Gastrocnemius medialis (tissue), 4 donors: Measurements from ENCODE around the gene UQCR11. TPM values are rescaled to one million over a fixed set of nuclear protein-coding genes. Genes with fewer than 3 reads are reported as not detected.

ENCODE experiments used
- ATAC-seq, 2 donors: fragments of 150-250 bp; one replicate each; pipeline ENCODE4 v1.9.1; 2016
- DNase-seq, 2 donors: peaks; one replicate each; pipeline ENCODE4 v3.0.0-alpha.2; 2019
- H3K27ac ChIP-seq, 4 donors: fragments of 200-600 bp; sonication (generic); 1 replicate in 1 of 4; 2 replicates in 3 of 4; pipeline ENCODE4 v1.5.1; 2016 to 2018; ENCODE audit warnings: mild to moderate bottlenecking in 2 of 4, moderate library complexity in 1 of 4
- H3K27me3 ChIP-seq, 3 donors: fragments of 200-600 bp; sonication (generic) in 2 of 3; 1 replicate in 1 of 3; 2 replicates in 2 of 3; pipeline versions ENCODE4 v1.5.1 to v1.6.0; 2016 to 2019; ENCODE audit warnings: mild to moderate bottlenecking in 1 of 3, moderate library complexity in 1 of 3
- H3K36me3 ChIP-seq, 2 donors: fragments of 200-600 bp; sonication (generic) in 1 of 2; one replicate each; pipeline ENCODE4 v1.5.1; 2017 to 2018
- H3K4me1 ChIP-seq, 2 donors: fragments of 200-600 bp; sonication (generic) in 1 of 2; one replicate each; pipeline ENCODE4 v1.5.1; 2016 to 2017; ENCODE audit warnings: mild to moderate bottlenecking in 2 of 2
- H3K4me3 ChIP-seq, 4 donors: fragments of 200-600 bp; sonication (generic) in 3 of 4; 1 replicate in 1 of 4; 2 replicates in 3 of 4; pipeline ENCODE4 v1.5.1; 2016 to 2019; ENCODE audit warnings: mild to moderate bottlenecking in 2 of 4
- H3K9me3 ChIP-seq, 3 donors: fragments of 200-600 bp; sonication (generic) in 2 of 3; 1 replicate in 1 of 3; 2 replicates in 2 of 3; pipeline ENCODE4 v1.5.1; 2016 to 2019
- POLR2A ChIP-seq, 2 donors: fragments of 450-650 bp; IDR thresholded peaks; one replicate each; pipeline ENCODE4 v1.6.1; 2017; ENCODE audit warnings: antibody characterized with exemption in 2 of 2, mild to moderate bottlenecking in 2 of 2, moderate library complexity in 2 of 2
- in situ Hi-C, 4 donors: fragments of 200-750 bp; cut with MboI; loops; one replicate each; pipeline versions ENCODE4 v1.15.0 to v1.8.0; 2017; ENCODE audit warnings: low sequenced_read_pairs in 4 of 4
- intact Hi-C: fragments of 100-400 bp; cut with DNase I; formaldehyde crosslinking; loops from one replicate; pipeline ENCODE4 v1.15.1; 2023; ENCODE audit warnings: low total_unique reads
- total RNA-seq, 4 donors: library from RNA; depleted of rRNA; stranded (reverse); fragments of >200 nt; gene quantifications; one replicate each; pipeline versions ENCODE4 v1.1.0 to v1.2.3, GENCODE V29; 2016
- TF ChIP-seq, protein P1 (sequence below), 5 experiments: fragments of 450-650 bp in 3 of 5; fragments of 200-600 bp in 2 of 5; sonication (generic) in 2 of 5; IDR thresholded peaks in 4 of 5; conservative IDR thresholded peaks in 1 of 5; 1 replicate in 4 of 5; 2 replicates in 1 of 5; pipeline ENCODE4 v1.5.1; 2016 to 2019; ENCODE audit warnings: antibody characterized with exemption in 5 of 5, mild to moderate bottlenecking in 3 of 5, moderate library complexity in 3 of 5

The UQCR11 gene
- total RNA-seq, 4 donors from 2014 or later = 106 to 173 (median 154) TPM

DNA sequence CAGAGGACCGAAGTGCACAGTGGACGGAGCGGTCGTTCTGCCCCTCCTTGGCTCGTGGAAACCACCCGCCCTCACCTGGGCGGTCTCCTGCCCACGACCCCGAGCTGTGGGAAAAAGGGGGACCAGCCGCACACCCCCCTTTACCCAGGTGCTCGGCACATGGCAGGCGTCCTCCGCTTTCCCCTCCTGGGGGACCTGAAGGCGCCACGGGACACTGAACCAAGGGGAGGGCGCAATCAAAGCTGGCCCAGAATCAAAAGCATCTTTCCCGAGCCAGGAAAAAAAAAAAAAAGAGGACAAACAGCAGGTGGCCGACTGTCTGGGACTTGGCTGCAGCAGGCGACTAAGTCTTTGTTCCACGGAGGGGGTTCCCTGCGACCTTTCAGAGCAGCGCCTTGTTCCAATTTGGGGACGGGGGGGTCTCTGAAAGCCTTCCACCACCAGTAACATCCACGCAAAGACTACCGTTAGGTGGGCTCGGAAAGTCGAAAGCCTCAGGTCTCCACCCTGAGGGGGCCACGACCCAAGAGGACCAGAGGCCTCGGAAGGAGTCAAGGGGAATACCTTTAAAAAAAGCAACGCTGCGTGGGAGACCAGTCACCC lies 13.7 kb downstream of the UQCR11 start:
- H3K9me3 ChIP-seq = no peaks in the 10 kb centered on the region
- ATAC-seq (peak; percentile 14 to 15), DNase-seq (peak in 1 of 2 donors; percentile 29)
- in situ Hi-C loops = no loop called here
- peak overlapping the region; percentile 88 to 98 (median 93) for H3K27ac ChIP-seq
- H3K27me3 ChIP-seq = no peaks in the 10 kb centered on the region
- peaks cover 0 to 13% of the 10 kb centered on the region in 2 donors for H3K36me3 ChIP-seq
- no peak for TF ChIP-seq POLR2A (IDR thresholded peaks at IDR 0.05)
- TF ChIP-seq, protein P1, sequence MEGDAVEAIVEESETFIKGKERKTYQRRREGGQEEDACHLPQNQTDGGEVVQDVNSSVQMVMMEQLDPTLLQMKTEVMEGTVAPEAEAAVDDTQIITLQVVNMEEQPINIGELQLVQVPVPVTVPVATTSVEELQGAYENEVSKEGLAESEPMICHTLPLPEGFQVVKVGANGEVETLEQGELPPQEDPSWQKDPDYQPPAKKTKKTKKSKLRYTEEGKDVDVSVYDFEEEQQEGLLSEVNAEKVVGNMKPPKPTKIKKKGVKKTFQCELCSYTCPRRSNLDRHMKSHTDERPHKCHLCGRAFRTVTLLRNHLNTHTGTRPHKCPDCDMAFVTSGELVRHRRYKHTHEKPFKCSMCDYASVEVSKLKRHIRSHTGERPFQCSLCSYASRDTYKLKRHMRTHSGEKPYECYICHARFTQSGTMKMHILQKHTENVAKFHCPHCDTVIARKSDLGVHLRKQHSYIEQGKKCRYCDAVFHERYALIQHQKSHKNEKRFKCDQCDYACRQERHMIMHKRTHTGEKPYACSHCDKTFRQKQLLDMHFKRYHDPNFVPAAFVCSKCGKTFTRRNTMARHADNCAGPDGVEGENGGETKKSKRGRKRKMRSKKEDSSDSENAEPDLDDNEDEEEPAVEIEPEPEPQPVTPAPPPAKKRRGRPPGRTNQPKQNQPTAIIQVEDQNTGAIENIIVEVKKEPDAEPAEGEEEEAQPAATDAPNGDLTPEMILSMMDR (IDR thresholded peaks at IDR 0.05 in 4 of 5, conservative IDR thresholded peaks at IDR 0.05 in 1 of 5) = no peak
- H3K4me3 ChIP-seq = peak overlapping the region; percentile 76 to 90 (median 84)
- intact Hi-C loops = loop anchor here (1.0 kb wide), 3 partner anchors 14 to 101 kb away; partner anchors contain the start of genes PCSK4, TCF3 and UQCR11
- peaks cover 22 to 30% of the 10 kb centered on the region in 2 donors for H3K4me1 ChIP-seq

DNA sequence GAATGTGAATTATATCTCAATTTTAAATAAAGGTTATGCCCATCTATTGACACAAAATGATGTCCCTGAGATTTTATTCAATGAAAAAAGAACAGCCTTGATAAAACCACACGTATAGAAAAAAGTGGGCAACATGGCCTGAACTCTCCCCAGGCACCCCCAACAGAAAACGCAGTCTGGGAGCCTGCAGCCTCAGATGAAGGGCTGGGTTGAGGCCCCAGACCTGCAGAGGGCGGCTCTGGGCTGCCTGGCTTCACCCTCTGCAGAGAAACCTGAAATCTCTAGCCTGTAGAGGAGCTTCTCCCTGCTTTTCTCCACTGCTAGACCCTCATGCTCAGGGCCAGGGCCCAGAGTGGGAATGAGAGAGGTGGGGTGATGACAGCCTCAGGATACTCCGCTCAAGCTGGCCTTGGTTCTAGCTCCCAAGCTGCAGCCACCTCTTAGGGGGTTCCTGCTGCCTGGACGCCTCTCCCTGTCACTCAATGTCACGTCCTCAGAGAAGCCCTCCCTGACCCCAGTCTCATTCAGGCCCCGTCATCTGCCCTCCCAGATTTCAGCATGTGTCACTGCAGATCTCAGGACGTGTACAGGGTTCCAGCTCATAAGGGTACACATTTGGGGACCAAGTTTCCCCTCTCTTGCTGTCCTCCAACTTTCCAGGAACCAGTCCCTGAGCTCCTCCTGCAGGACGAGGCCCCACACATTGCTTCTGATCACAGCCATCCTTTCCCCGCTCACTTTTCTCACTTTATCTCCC lies 14.4 kb downstream of the UQCR11 start:
- H3K4me3 ChIP-seq = peak overlapping the region; percentile 76 to 90 (median 84)
- ATAC-seq (no peak), DNase-seq (no peak)
- TF ChIP-seq, protein P1 (IDR thresholded peaks at IDR 0.05 in 4 of 5, conservative IDR thresholded peaks at IDR 0.05 in 1 of 5) = no peak
- TF ChIP-seq POLR2A (IDR thresholded peaks at IDR 0.05) = no peak
- H3K9me3 ChIP-seq = no peaks in the 10 kb centered on the region
- in situ Hi-C loops (no loop called here), intact Hi-C loops (no loop called here)
- peak overlapping the region; percentile 88 to 98 (median 93) for H3K27ac ChIP-seq
- peaks cover 0 to 8% of the 10 kb centered on the region in 2 donors for H3K36me3 ChIP-seq
- peaks cover 22 to 30% of the 10 kb centered on the region in 2 donors for H3K4me1 ChIP-seq
- H3K27me3 ChIP-seq = no peaks in the 10 kb centered on the region

DNA sequence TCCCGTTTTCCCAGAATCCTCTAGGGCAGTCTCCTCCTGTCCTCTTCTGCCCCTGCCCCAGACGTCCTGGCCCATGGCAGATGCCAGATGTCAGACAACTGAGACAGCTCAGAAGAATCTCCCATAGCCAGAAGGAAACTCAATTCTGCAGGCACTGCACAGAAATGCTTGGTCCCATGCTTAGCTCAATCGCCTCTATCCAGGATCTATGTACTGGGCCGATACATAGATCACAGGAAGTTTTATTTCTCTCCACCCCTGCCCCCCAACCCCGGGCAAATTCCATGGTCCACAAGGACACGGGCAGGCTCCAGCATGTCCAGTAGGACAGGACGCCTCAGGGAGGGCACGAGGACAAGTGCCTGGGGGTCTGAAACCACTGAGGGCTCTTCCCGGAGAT lies 17.4 kb downstream of the UQCR11 start:
- ATAC-seq (no peak), DNase-seq (no peak)
- H3K9me3 ChIP-seq = no peaks in the 10 kb centered on the region
- peaks cover 0 to 12% of the 10 kb centered on the region in 2 donors for H3K36me3 ChIP-seq
- in situ Hi-C loops (no loop called here), intact Hi-C loops (no loop called here)
- H3K4me3 ChIP-seq = no peak overlapping the region
- no peaks in the 10 kb centered on the region for H3K27me3 ChIP-seq
- no peak for TF ChIP-seq POLR2A (IDR thresholded peaks at IDR 0.05)
- H3K27ac ChIP-seq = peak overlapping the region in 2 of 4 donors; percentile 9 to 29
- H3K4me1 ChIP-seq = peaks cover 22 to 24% of the 10 kb centered on the region in 2 donors

DNA sequence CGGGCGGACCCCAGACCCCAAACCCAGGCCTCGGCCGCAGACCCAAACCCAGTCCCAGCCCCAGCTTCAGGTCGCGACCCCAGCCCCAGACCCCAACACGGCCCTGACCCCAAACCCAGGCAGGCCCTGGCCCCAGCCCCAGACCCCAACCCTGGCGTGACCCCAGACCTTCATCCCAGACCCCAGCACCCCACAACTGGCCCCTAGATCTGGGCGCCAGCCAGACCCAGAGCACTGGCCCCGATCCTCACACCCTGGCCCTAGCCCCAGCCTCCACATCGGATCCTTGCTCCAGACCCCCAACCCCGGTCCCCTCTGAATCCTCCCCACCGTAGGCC lies 20.1 kb downstream of the UQCR11 start:
- intact Hi-C loops (no loop called here), in situ Hi-C loops (no loop called here)
- H3K36me3 ChIP-seq = peaks cover 0 to 38% of the 10 kb centered on the region in 2 donors
- H3K27ac ChIP-seq = no peak overlapping the region
- TF ChIP-seq POLR2A (IDR thresholded peaks at IDR 0.05) = no peak
- TF ChIP-seq, protein P1 (IDR thresholded peaks at IDR 0.05 in 4 of 5, conservative IDR thresholded peaks at IDR 0.05 in 1 of 5) = no peak
- ATAC-seq (no peak), DNase-seq (no peak)
- H3K4me3 ChIP-seq = no peak overlapping the region
- no peaks in the 10 kb centered on the region for H3K27me3 ChIP-seq
- peaks cover 9 to 10% of the 10 kb centered on the region in 2 donors for H3K4me1 ChIP-seq
- no peaks in the 10 kb centered on the region for H3K9me3 ChIP-seq

DNA sequence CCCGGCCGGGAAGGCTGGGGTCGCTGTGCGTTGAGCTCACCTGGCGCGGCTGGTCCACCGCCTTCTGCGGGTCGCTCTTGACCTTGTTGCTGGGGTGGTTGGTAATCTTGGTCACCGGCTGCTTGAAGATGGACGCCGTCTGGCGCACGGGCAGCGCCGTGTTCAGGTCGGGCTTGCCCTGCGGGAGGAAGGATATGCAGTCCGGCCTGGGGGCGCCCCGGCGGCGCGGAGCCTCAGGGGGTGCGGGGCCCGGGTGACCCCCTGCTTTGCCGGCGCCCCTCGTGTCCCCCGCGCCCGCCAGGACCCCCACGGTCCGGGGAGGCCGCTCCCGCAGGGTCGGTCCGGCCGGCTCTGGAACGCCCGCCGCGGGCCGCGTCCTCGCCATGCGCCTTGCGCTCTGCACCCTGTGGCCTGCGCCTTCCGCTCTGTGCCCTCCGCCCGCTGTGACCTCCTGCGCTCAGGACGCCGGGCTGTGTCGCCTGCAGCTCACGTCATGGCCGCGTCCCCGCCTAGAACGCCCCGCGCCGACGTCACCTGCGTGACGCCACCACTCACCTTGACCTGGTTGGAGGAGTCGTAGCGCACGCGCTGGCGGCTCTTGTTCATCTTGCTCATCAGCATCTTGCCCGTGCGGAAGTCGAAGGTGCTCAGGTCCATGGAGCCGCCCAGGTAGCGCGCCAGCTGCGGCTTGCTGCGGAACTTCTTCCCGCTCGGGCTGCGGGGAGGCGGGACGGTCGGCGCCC lies 20.6 kb downstream of the UQCR11 start:
- H3K27ac ChIP-seq = no peak overlapping the region
- in situ Hi-C loops = no loop called here
- no peak for TF ChIP-seq POLR2A (IDR thresholded peaks at IDR 0.05)
- TF ChIP-seq, protein P1 (IDR thresholded peaks at IDR 0.05 in 4 of 5, conservative IDR thresholded peaks at IDR 0.05 in 1 of 5) = no peak
- no peak overlapping the region for H3K4me3 ChIP-seq
- intact Hi-C loops = no loop called here
- H3K27me3 ChIP-seq = no peaks in the 10 kb centered on the region
- ATAC-seq (no peak), DNase-seq (no peak)
- no peaks in the 10 kb centered on the region for H3K9me3 ChIP-seq
- H3K36me3 ChIP-seq = peaks cover 0 to 44% of the 10 kb centered on the region in 2 donors
- peaks cover 3 to 10% of the 10 kb centered on the region in 2 donors for H3K4me1 ChIP-seq
